ENCODE data around the gene DCLK3. TPM values are rescaled to one million over a fixed set of nuclear protein-coding genes. Genes with fewer than 3 reads are reported as not detected.

Gene DCLK3
- total and polyA plus RNA-seq, 10 donors = 0.02 TPM; not detected in 9

GRCh38 chr3:36751326-36751725, 13.0 kb downstream of the DCLK3 start:
- DNase-seq = no peak
- no peaks in the 10 kb centered on the region for H3K36me3 ChIP-seq
- TF ChIP-seq POLR2A (IDR thresholded peaks at IDR 0.05) = no peak
- 60 to 80% (median 68%) methylated on average over 1 of the region's 1 CpG for WGBS, 5 donors
- H3K27me3 ChIP-seq (replicated peaks in 1 of 7) = peaks cover 0 to 26% (median 0%) of the 10 kb centered on the region in 7 donors
- peaks cover 0 to 15% (median 3%) of the 10 kb centered on the region in 8 donors for H3K9me3 ChIP-seq
- H3K4me3 ChIP-seq = no peak overlapping the region
- intact Hi-C loops (cut with DNase I; ENCODE audit: low total_unique reads) = no loop called here
- no peak overlapping the region for H3K27ac ChIP-seq
- no peaks in the 10 kb centered on the region for H3K4me1 ChIP-seq

DNA sequence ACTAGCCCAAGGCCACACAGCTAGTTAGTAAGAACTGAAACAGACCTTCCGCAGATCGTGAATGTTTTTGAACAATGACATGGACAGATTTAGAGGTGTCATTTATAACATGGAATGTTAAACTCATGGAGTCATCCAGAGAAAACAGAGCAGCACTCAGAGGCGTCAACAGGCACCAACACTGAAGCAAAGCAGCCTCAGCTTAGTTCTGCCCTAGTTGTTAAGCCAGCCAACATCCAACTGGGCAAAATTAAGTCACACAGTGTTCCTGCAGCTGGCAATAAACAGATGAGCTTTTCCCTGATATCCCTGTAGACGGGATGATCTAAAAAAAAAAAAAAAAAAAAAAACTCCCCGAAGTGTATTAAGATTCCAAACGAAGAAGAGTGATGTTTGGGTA, 13.6 kb downstream of the DCLK3 start:
- peaks cover 0 to 15% (median 3%) of the 10 kb centered on the region in 8 donors for H3K9me3 ChIP-seq
- intact Hi-C loops (cut with DNase I; ENCODE audit: low total_unique reads) = no loop called here
- no peak for DNase-seq
- H3K27me3 ChIP-seq (replicated peaks in 1 of 7) = peaks cover 0 to 20% (median 0%) of the 10 kb centered on the region in 7 donors
- no peak overlapping the region for H3K4me3 ChIP-seq
- no peaks in the 10 kb centered on the region for H3K36me3 ChIP-seq
- no peaks in the 10 kb centered on the region for H3K4me1 ChIP-seq
- TF ChIP-seq POLR2A (IDR thresholded peaks at IDR 0.05) = no peak
- no peak for TF ChIP-seq CTCF (IDR thresholded peaks at IDR 0.05 in 8 of 11, conservative IDR thresholded peaks at IDR 0.05 in 3 of 11)
- TF ChIP-seq POLR2AphosphoS5 (IDR thresholded peaks at IDR 0.05) = no peak
- 66 to 84% (median 80%) methylated on average over 6 of the region's 6 CpGs for WGBS, 5 donors
- no peak overlapping the region for H3K27ac ChIP-seq

DNA sequence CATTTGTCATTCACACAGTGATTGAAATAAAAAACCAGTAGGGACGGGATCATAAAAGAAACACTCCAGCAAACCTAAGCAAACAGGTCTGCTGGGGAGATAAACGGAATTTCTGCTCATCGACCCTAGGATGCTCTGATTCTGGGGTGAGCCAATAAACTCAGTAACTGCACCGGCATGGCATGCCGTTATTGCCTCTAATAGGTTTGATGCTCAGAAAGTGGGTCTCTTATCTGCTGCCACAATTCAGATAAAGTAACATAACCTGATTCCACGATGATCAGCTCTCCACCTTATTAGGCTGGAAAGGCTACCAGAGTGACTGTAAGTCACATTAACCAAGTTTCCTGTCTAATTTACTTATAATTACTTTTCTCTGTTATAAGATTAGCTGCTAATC, 19.6 kb downstream of the DCLK3 start:
- H3K27me3 ChIP-seq (replicated peaks in 1 of 7) = peaks cover 0 to 4% (median 0%) of the 10 kb centered on the region in 7 donors
- peaks cover 0 to 15% (median 3%) of the 10 kb centered on the region in 8 donors for H3K9me3 ChIP-seq
- H3K4me1 ChIP-seq = no peaks in the 10 kb centered on the region
- DNase-seq = no peak
- no peak overlapping the region for H3K27ac ChIP-seq
- 77 to 88% (median 79%) methylated on average over 6 of the region's 6 CpGs for whole genome bisulfite sequencing, 5 donors
- H3K4me3 ChIP-seq = no peak overlapping the region
- H3K36me3 ChIP-seq = no peaks in the 10 kb centered on the region
- TF ChIP-seq POLR2A (IDR thresholded peaks at IDR 0.05) (no peak), POLR2AphosphoS5 (IDR thresholded peaks at IDR 0.05) (no peak), CTCF (IDR thresholded peaks at IDR 0.05 in 8 of 11, conservative IDR thresholded peaks at IDR 0.05 in 3 of 11) (no peak)
- intact Hi-C loops (cut with DNase I; ENCODE audit: low total_unique reads) = no loop called here

- WGBS, 5 donors = 90 to 95% (median 93%) methylated on average over 2 of the region's 2 CpGs
- Histone ChIP-seq H3K27me3 (replicated peaks in 1 of 7) (peaks cover 0 to 4% (median 0%) of the 10 kb centered on the region in 7 donors), H3K4me1 (no peaks in the 10 kb centered on the region), H3K36me3 (no peaks in the 10 kb centered on the region), H3K9me3 (peaks cover 0 to 15% (median 3%) of the 10 kb centered on the region in 8 donors), H3K27ac (no peak overlapping the region), H3K4me3 (no peak overlapping the region)
- no peak for TF ChIP-seq POLR2A (IDR thresholded peaks at IDR 0.05)
- no peak for TF ChIP-seq CTCF (IDR thresholded peaks at IDR 0.05 in 8 of 11, conservative IDR thresholded peaks at IDR 0.05 in 3 of 11)
- TF ChIP-seq POLR2AphosphoS5 (IDR thresholded peaks at IDR 0.05) = no peak
- DNase-seq = no peak
- intact Hi-C loops (cut with DNase I; ENCODE audit: low total_unique reads) = no loop called here
Measured at GRCh38 chr3:36743826-36744225, 20.5 kb downstream of the DCLK3 start.

DNA sequence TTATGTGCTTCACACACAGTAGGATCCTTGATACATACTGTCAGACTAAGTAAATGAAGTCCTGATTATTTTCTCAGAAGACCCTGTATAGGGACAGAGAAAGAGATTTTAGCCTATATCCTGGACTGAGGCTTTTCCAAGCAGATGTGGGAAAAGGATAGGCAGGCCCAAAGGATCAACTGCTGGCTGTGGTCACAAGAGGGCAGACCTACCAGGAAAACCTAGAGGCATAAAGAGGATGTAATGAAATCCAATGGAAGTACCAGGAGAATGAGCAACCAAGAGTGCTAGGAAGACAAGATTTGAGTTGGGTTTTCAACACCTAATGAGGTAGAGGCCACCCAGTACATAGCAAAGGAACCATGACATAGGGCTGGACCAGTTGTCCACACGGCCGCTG, 23.1 kb downstream of the DCLK3 start:
- no peak for DNase-seq
- no peak overlapping the region for H3K27ac ChIP-seq
- no peaks in the 10 kb centered on the region for H3K9me3 ChIP-seq
- WGBS, 5 donors = 81 to 95% (median 87%) methylated on average over 2 of the region's 2 CpGs
- H3K27me3 ChIP-seq (replicated peaks in 1 of 7) = peaks cover 0 to 4% (median 0%) of the 10 kb centered on the region in 7 donors
- TF ChIP-seq POLR2A (IDR thresholded peaks at IDR 0.05) = no peak
- no peak for TF ChIP-seq CTCF (IDR thresholded peaks at IDR 0.05 in 8 of 11, conservative IDR thresholded peaks at IDR 0.05 in 3 of 11)
- no peaks in the 10 kb centered on the region for H3K4me1 ChIP-seq
- H3K36me3 ChIP-seq = no peaks in the 10 kb centered on the region
- intact Hi-C loops (cut with DNase I; ENCODE audit: low total_unique reads) = no loop called here
- no peak overlapping the region for H3K4me3 ChIP-seq

Measured in spleen (tissue), 11 donors.